Neural progenitor cell (in vitro differentiated cells): ENCODE results near the gene ISG15. TPM values are rescaled to one million over a fixed set of nuclear protein-coding genes. Genes with fewer than 3 reads are reported as not detected.

Experiments used
- DNase-seq: peaks from one replicate; pipeline ENCODE4 v3.0.0-alpha.2; 2016; ENCODE audit warnings: low spot score
- H2AFZ ChIP-seq: fragments of 200-600 bp; sonication (generic); replicated peaks from 2 replicates; pipeline ENCODE4 v1.6.1; 2016; ENCODE audit warnings: antibody characterized with exemption
- H3F3A ChIP-seq: fragments of 200-600 bp; sonication (generic); 2 replicates; pipeline ENCODE4 v1.6.1; 2016; ENCODE audit warnings: antibody characterized with exemption, low read depth
- H3K27ac ChIP-seq: fragments of 200-600 bp; sonication (generic); 2 replicates; pipeline ENCODE4 v1.5.1; 2016; ENCODE audit warnings: mild to moderate bottlenecking
- H3K27me3 ChIP-seq: fragments of 200-600 bp; sonication (generic); 2 replicates; pipeline ENCODE4 v1.6.1; 2016; ENCODE audit warnings: mild to moderate bottlenecking, moderate library complexity
- H3K36me3 ChIP-seq: fragments of 200-600 bp; sonication (generic); 2 replicates; pipeline ENCODE4 v1.5.1; 2016
- H3K4me1 ChIP-seq: fragments of 200-600 bp; sonication (generic); 2 replicates; pipeline ENCODE4 v1.6.1; 2016; ENCODE audit warnings: mixed run types
- H3K4me2 ChIP-seq: fragments of 200-600 bp; sonication (generic); 2 replicates; pipeline ENCODE4 v1.6.1; 2016
- H3K4me3 ChIP-seq: fragments of 200-600 bp; sonication (generic); 2 replicates; pipeline ENCODE4 v1.5.1; 2016
- H3K79me2 ChIP-seq: fragments of 200-600 bp; sonication (generic); 2 replicates; pipeline ENCODE4 v1.6.1; 2016; ENCODE audit warnings: low read depth
- H3K9ac ChIP-seq: fragments of 200-600 bp; sonication (generic); 2 replicates; pipeline ENCODE4 v1.6.1; 2016
- H3K9me3 ChIP-seq: fragments of 200-600 bp; sonication (generic); 2 replicates; pipeline ENCODE4 v1.5.1; 2016; ENCODE audit warnings: low read depth
- H4K20me1 ChIP-seq: fragments of 200-600 bp; sonication (generic); 2 replicates; pipeline ENCODE4 v1.6.1; 2016; ENCODE audit warnings: low read depth
- H3K27ac Mint-ChIP-seq: 3 replicates; pipeline ENCODE4 v1.8.0; 2021; ENCODE audit warnings: mixed read lengths
- H3K27me3 Mint-ChIP-seq: 2 replicates; pipeline ENCODE4 v1.8.0; 2022; ENCODE audit warnings: low read depth, mild to moderate bottlenecking, inconsistent platforms, moderate library complexity, mixed read lengths; ENCODE audit not compliant: insufficient read depth
- H3K36me3 Mint-ChIP-seq: 3 replicates; pipeline ENCODE4 v1.8.0; 2021; ENCODE audit warnings: mixed read lengths
- H3K4me1 Mint-ChIP-seq: 3 replicates; pipeline ENCODE4 v1.8.0; 2021; ENCODE audit warnings: mixed read lengths
- H3K4me3 Mint-ChIP-seq: 3 replicates; pipeline ENCODE4 v1.8.0; 2021; ENCODE audit warnings: mild to moderate bottlenecking, moderate library complexity, mixed read lengths
- H3K9me3 Mint-ChIP-seq: 3 replicates; pipeline ENCODE4 v1.8.0; 2020; ENCODE audit warnings: mixed read lengths
- CTCF ChIP-seq: fragments of 200-600 bp; sonication (generic); IDR thresholded peaks from 2 replicates; pipeline ENCODE4 v1.5.1; 2017; ENCODE audit warnings: antibody characterized with exemption, mild to moderate bottlenecking
- EZH2 ChIP-seq: fragments of 200-600 bp; sonication (generic); IDR thresholded peaks from 2 replicates; pipeline ENCODE4 v1.6.1; 2017; ENCODE audit warnings: antibody characterized with exemption, mild to moderate bottlenecking, moderate library complexity
- EZH2phosphoT487 ChIP-seq: fragments of 200-600 bp; sonication (generic); IDR thresholded peaks from 2 replicates; pipeline ENCODE4 v1.6.1; 2017; ENCODE audit warnings: antibody characterized with exemption
- total RNA-seq: library from RNA; depleted of rRNA; stranded (reverse); fragments of >200 nt; gene quantifications from 2 replicates; pipeline ENCODE4 v1.2.3, GENCODE V29; 2015; ENCODE audit warnings: low replicate concordance

The ISG15 gene
- total RNA-seq, 1 donor from 2014 or later = 22.4 TPM

- H3K36me3 ChIP-seq = no peaks in the 10 kb centered on the region
- no peaks in the 10 kb centered on the region for H3K9me3 ChIP-seq
- peak overlapping the region; percentile 58 for H3K4me3 ChIP-seq
- peaks cover 3% of the 10 kb centered on the region for H3K36me3 Mint-ChIP-seq
- peak; percentile 77 for DNase-seq
- TF ChIP-seq CTCF (no peak), EZH2 (peak; percentile 53), EZH2phosphoT487 (no peak)
- H3K4me3 Mint-ChIP-seq = peak overlapping the region; percentile 69
- no peak overlapping the region for H2AFZ ChIP-seq
- H3K9ac ChIP-seq = no peak overlapping the region
- H3K79me2 ChIP-seq = peaks cover 8% of the 10 kb centered on the region
- no peak overlapping the region for H3K27ac Mint-ChIP-seq
- peaks cover 25% of the 10 kb centered on the region for H3K27me3 ChIP-seq
- H3K27me3 Mint-ChIP-seq = peaks cover 13% of the 10 kb centered on the region
- H3K4me2 ChIP-seq = peak overlapping the region; percentile 87
- H3K4me1 Mint-ChIP-seq = peaks cover 11% of the 10 kb centered on the region
- peaks cover 2% of the 10 kb centered on the region for H3K9me3 Mint-ChIP-seq
- H3K4me1 ChIP-seq = peaks cover 16% of the 10 kb centered on the region
- no peak overlapping the region for H3K27ac ChIP-seq
- peaks cover 71% of the 10 kb centered on the region for H4K20me1 ChIP-seq
- H3F3A ChIP-seq = peaks cover 25% of the 10 kb centered on the region
Measured at GRCh38 chr1:1033731-1034438, 20.6 kb downstream of the ISG15 start.

GRCh38 chr1:1034439-1034781 lies 21.1 kb downstream of the ISG15 start:
- peak overlapping the region; percentile 76 for H3K4me3 Mint-ChIP-seq
- peaks cover 15% of the 10 kb centered on the region for H3K27me3 Mint-ChIP-seq
- Histone ChIP-seq H3F3A (peaks cover 25% of the 10 kb centered on the region), H3K79me2 (peaks cover 8% of the 10 kb centered on the region), H3K9ac (no peak overlapping the region), H3K27ac (no peak overlapping the region), H3K27me3 (peaks cover 30% of the 10 kb centered on the region), H3K9me3 (no peaks in the 10 kb centered on the region), H3K4me1 (peaks cover 19% of the 10 kb centered on the region), H3K4me2 (peak overlapping the region; percentile 87), H3K36me3 (no peaks in the 10 kb centered on the region), H4K20me1 (peaks cover 76% of the 10 kb centered on the region), H3K4me3 (peak overlapping the region; percentile 58), H2AFZ (no peak overlapping the region)
- peaks cover 11% of the 10 kb centered on the region for H3K4me1 Mint-ChIP-seq
- TF ChIP-seq EZH2phosphoT487 (no peak), CTCF (no peak), EZH2 (peak; percentile 34)
- peaks cover 2% of the 10 kb centered on the region for H3K9me3 Mint-ChIP-seq
- peak; percentile 64 for DNase-seq
- H3K36me3 Mint-ChIP-seq = peaks cover 3% of the 10 kb centered on the region
- H3K27ac Mint-ChIP-seq = no peak overlapping the region

- Mint-ChIP-seq H3K27me3 (peaks cover 22% of the 10 kb centered on the region), H3K9me3 (peaks cover 2% of the 10 kb centered on the region), H3K36me3 (peaks cover 3% of the 10 kb centered on the region), H3K27ac (no peak overlapping the region), H3K4me1 (peaks cover 16% of the 10 kb centered on the region), H3K4me3 (peak overlapping the region; percentile 33)
- DNase-seq = no peak
- TF ChIP-seq CTCF (peak; percentile 8), EZH2phosphoT487 (no peak)
- Histone ChIP-seq H4K20me1 (peaks cover 86% of the 10 kb centered on the region), H3K9me3 (no peaks in the 10 kb centered on the region), H3K27ac (no peak overlapping the region), H3K79me2 (peaks cover 8% of the 10 kb centered on the region), H3K9ac (no peak overlapping the region), H3K27me3 (peaks cover 40% of the 10 kb centered on the region), H3K4me2 (no peak overlapping the region), H2AFZ (no peak overlapping the region), H3K4me1 (peaks cover 29% of the 10 kb centered on the region), H3K4me3 (no peak overlapping the region), H3K36me3 (no peaks in the 10 kb centered on the region), H3F3A (peaks cover 32% of the 10 kb centered on the region)
Measured at GRCh38 chr1:1035291-1035943, 22.1 kb downstream of the ISG15 start.
